ENCODE measurements around the gene TMC2.

The TMC2 gene

DNA sequence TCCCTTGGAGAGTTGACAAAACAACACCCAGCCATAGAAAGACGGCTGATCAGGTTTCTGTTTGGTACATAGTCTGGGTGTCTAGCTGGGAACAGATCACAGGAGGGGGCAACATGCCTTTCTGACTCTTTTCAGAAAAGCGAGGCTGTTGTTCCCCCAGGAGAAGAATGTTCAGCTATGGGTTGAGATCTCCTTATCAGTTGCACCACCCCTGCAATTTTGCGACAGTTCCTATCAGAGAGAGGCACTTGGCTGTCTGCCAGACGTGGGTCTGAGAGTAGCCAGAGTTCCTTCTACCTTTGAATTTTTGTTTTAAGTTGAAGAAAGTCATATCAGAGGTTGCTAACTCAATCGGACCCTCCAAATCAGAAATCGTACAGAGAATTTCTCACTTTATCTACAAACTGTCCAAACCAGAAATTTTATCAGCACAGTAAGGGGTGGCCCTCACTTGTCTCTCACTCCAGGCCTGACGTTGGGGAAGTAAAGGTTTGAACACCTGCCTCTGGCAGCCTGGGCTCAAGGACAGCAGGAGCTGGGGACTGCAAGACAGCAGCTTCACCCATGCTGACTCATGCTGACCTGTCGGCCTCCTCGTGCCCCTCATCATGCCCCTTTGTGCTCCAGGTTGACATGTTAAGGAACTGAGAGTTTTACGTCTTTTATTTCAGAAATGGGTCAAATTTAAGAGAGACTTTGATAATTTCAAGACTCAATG lies 42.3 kb downstream of the TMC2 start:
- DNase-seq: peak; percentile 74 to 85
- TF ChIP-seq POLR2A (IDR thresholded peaks at IDR 0.05; ENCODE audit: low read length) (no peak), GATA1 (IDR thresholded peaks at IDR 0.05; ENCODE audit: low read depth, low read length) (no peak)

- TF ChIP-seq GATA1 (IDR thresholded peaks at IDR 0.05; ENCODE audit: low read depth, low read length) (no peak), POLR2A (IDR thresholded peaks at IDR 0.05; ENCODE audit: low read length) (no peak)
- no peak for DNase-seq
Observed at GRCh38 chr20:2585811-2586210, 49.4 kb downstream of the TMC2 start.

GRCh38 chr20:2593756-2594155 lies 57.4 kb downstream of the TMC2 start:
- TF ChIP-seq GATA1 (IDR thresholded peaks at IDR 0.05; ENCODE audit: low read depth, low read length) (no peak), POLR2A (IDR thresholded peaks at IDR 0.05; ENCODE audit: low read length) (no peak)
- DNase-seq: no peak

GRCh38 chr20:2595076-2595475 lies 58.7 kb downstream of the TMC2 start:
- TF ChIP-seq POLR2A (IDR thresholded peaks at IDR 0.05; ENCODE audit: low read length) (no peak), GATA1 (IDR thresholded peaks at IDR 0.05; ENCODE audit: low read depth, low read length) (no peak)
- DNase-seq: no peak

DNA sequence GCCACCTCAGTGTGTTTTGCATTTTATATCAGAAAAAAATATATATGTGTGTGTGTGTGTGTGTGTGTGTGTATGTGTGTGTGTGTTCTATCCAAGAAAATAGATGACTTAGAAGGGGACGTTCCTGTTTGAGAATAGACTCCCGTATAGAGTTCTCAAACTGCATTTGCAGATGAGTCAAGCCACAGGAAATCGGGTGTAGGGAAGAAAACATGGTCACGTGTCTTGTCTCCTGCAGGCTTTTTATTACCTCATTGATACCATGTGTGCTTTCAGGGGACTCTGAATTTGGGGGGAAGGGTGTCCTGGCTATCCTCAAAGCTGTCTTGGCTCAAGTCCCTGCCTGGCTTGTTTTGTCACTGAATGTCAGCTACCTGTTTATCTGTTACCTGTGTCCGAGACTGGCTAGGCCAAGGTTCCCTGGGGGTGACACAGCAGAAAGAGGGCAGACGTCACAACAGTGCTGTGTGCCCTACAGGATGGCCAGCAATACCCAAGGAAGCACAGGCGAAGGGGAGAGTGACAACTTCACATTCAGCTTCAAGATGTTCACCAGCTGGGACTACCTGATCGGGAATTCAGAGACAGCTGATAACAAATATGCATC lies 60.4 kb downstream of the TMC2 start:
- TF ChIP-seq GATA1 (IDR thresholded peaks at IDR 0.05; ENCODE audit: low read depth, low read length) (no peak), POLR2A (IDR thresholded peaks at IDR 0.05; ENCODE audit: low read length) (no peak)
- DNase-seq: no peak

- no peak for DNase-seq
- TF ChIP-seq GATA1 (IDR thresholded peaks at IDR 0.05; ENCODE audit: low read depth, low read length) (no peak), POLR2A (IDR thresholded peaks at IDR 0.05; ENCODE audit: low read length) (no peak)
Observed at GRCh38 chr20:2599288-2600006, 63.1 kb downstream of the TMC2 start.

GRCh38 chr20:2602046-2602735 lies 65.8 kb downstream of the TMC2 start:
- no peak for DNase-seq
- TF ChIP-seq GATA1 (IDR thresholded peaks at IDR 0.05; ENCODE audit: low read depth, low read length) (no peak), POLR2A (IDR thresholded peaks at IDR 0.05; ENCODE audit: low read length) (no peak)

DNA sequence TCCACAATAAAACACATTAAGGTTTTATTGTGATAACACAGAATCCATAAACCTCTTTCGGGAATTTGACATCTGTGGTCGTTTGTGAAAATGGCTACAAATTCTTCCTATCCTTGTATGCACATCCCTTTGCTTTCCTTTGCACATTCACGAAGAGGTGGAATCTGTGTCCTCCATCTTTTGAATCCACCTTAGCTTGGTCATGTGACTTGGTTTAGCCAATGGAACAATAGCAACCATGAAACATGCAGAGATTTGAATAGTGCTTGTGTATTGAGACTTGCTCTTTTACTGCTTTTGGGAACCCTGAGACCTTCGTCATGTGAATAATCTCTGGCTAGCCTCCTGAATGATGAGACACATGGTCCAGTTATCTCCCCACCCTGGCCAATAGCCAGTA lies 66.4 kb downstream of the TMC2 start:
- no peak for DNase-seq
- TF ChIP-seq POLR2A (IDR thresholded peaks at IDR 0.05; ENCODE audit: low read length) (no peak), GATA1 (IDR thresholded peaks at IDR 0.05; ENCODE audit: low read depth, low read length) (no peak)

DNA sequence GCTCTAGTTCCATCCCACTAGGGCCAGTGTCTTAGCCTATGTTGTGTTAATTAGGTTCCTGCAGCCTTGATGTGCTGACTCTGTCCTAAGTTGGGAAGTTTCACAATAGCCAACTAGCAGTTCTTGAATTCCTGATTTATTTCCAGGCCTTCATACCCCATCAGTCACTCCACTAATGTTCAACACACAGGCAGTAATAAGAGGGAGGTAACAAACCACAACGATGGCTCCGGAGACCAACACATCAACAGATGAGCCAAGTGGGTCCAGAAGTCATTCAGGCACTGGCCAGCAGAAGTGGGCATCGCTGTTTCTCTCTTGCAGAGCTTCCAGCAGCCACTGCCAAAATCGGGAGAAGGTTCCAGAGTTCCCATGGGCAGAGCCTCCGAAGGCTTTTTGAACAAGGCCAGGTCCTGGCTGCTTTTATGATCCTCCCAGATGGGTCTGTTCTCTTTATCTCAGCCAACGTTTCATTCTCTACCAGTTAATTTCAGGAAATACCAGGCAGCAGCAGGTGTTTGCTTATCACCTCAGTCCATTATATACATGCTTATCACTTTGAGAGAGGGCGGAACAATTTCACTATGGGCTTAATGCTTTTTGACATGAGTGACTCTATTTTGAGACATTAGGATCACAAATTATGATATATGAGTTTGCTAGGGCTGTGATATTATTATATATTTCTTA lies 67.6 kb downstream of the TMC2 start:
- TF ChIP-seq POLR2A (IDR thresholded peaks at IDR 0.05; ENCODE audit: low read length) (no peak), GATA1 (IDR thresholded peaks at IDR 0.05; ENCODE audit: low read depth, low read length) (no peak)
- DNase-seq: peak in 1 of 2 experiments; percentile 64

GRCh38 chr20:2604506-2604835 lies 68.1 kb downstream of the TMC2 start:
- no peak for TF ChIP-seq POLR2A (IDR thresholded peaks at IDR 0.05; ENCODE audit: low read length)
- TF ChIP-seq GATA1 (IDR thresholded peaks at IDR 0.05; ENCODE audit: low read depth, low read length): no peak
- peak in 1 of 2 experiments; percentile 50 for DNase-seq

DNA sequence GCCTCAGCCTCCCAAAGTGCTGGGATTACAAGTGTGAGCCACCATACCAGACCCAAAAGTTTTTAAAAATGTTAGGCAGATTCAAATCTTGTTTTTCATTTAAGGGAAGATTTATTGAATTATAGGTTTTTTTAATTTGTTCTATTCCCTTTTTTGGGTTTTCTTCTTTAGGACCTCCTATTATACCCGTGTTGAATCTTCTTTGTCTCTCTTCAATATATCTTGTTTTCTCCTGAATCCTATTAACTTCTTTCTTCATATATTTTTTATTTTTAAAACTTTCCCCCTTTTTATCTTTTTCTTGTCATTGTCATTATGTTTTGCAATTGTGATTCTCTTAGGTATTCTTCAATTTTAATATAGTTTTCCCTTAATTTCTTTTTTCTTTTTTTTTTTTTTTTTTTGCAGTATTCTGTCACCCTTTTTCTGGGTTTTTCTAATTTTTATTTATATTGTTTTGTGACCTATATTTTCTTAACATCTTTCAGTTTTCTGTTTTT lies 70.2 kb downstream of the TMC2 start:
- TF ChIP-seq POLR2A (IDR thresholded peaks at IDR 0.05; ENCODE audit: low read length) (no peak), GATA1 (IDR thresholded peaks at IDR 0.05; ENCODE audit: low read depth, low read length) (no peak)
- peak; percentile 18 to 31 for DNase-seq

DNA sequence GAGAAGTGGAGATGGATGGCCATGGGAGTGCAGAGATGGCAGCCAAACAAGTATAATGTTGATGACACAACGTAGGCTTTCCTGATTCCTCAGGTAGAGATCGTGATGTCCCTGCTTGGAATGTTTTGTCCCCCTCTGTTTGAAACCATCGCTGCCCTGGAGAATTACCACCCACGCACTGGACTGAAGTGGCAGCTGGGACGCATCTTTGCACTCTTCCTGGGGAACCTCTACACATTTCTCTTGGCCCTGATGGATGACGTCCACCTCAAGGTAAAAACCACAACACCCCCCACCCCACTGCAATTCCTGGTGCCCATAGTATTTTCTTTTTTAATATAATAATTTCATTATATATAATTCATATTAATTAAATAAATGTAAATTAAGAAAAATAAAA lies 74.0 kb downstream of the TMC2 start:
- TF ChIP-seq GATA1 (IDR thresholded peaks at IDR 0.05; ENCODE audit: low read depth, low read length): no peak
- TF ChIP-seq POLR2A (IDR thresholded peaks at IDR 0.05; ENCODE audit: low read length): no peak
- DNase-seq: no peak

DNA sequence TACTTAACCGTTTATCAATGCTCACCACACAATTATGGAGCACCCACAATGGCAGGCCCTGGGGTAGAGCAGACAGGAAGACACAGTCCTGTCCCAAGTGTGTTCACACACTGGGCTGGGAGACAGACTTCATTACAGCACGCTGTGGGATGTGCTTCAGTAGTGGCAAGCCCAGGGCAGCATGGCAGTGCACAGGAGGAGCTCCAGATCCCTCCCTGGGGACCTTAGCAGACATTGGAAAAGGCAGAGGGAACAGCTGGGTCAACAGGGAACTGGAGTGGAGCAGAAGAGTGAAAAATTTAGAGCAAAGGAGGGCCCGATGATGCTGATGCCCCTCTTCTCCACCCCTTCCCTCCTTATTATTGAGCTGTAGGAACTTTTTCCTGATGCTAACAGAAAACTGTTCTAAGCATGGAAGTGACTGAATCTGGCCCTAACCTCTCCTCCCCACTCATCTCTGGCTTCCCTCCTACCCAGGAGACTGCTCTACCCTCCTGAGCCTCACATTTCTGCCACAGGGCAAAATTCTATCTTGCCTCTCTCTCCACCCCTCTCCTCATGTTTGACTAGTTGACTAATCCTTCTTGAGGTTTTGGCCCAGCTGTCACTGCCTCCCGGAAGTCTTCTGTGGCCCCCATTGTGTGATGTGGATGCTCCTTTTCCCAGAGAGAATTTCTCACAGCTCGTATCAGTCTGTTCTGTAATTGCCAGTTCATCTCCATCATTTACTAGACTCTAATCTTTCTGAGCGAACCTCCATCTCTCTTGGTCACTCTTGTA lies 74.8 kb downstream of the TMC2 start:
- no peak for DNase-seq
- TF ChIP-seq POLR2A (IDR thresholded peaks at IDR 0.05; ENCODE audit: low read length) (no peak), GATA1 (IDR thresholded peaks at IDR 0.05; ENCODE audit: low read depth, low read length) (no peak)

All from erythroblast (primary cell).